OCI-LY1 (cell line): ENCODE data around the gene ATG5.

Experiments used
- CTCF ChIP-seq: fragments of 200-600 bp; sonication (generic), shearing (Covaris generic); IDR thresholded peaks from 2 replicates; pipeline ENCODE4 v1.5.1; 2017; ENCODE audit warnings: mild to moderate bottlenecking, antibody characterized with exemption, low read length, moderate library complexity, mixed read lengths
- EZH2 ChIP-seq: fragments of 200-600 bp; sonication (generic), shearing (Covaris generic); IDR thresholded peaks from 2 replicates; pipeline ENCODE4 v1.8.0; 2017; ENCODE audit warnings: borderline replicate concordance, mixed run types, mild to moderate bottlenecking, antibody characterized with exemption, low read length, moderate library complexity, mixed read lengths

GRCh38 chr6:106185615-106186014 is 139.9 kb downstream of the ATG5 start:
- no peak for TF ChIP-seq CTCF
- no peak for TF ChIP-seq EZH2
